Suprapubic skin (tissue), 4 donors: ENCODE data around the gene YWHAQ.

Source experiments
- POLR2A ChIP-seq, 2 donors: fragments of 450-650 bp; IDR thresholded peaks; one replicate each; pipeline ENCODE4 v1.6.1; 2017; ENCODE audit warnings: antibody characterized with exemption in 2 of 2, mild to moderate bottlenecking in 2 of 2, moderate library complexity in 2 of 2
- POLR2AphosphoS5 ChIP-seq, 3 donors: sonication (generic); formaldehyde crosslinking; IDR thresholded peaks; one replicate each; pipeline ENCODE4 v1.6.1; 2017; ENCODE audit warnings: antibody characterized with exemption in 3 of 3
- TF ChIP-seq, protein P1 (sequence below), 2 donors: fragments of 200-600 bp in 1 of 2; fragments of 450-650 bp in 1 of 2; sonication (generic) in 1 of 2; IDR thresholded peaks; one replicate each; pipeline ENCODE4 v1.5.1; 2016 to 2019; ENCODE audit warnings: antibody characterized with exemption in 2 of 2, mild to moderate bottlenecking in 1 of 2, moderate library complexity in 1 of 2

DNA sequence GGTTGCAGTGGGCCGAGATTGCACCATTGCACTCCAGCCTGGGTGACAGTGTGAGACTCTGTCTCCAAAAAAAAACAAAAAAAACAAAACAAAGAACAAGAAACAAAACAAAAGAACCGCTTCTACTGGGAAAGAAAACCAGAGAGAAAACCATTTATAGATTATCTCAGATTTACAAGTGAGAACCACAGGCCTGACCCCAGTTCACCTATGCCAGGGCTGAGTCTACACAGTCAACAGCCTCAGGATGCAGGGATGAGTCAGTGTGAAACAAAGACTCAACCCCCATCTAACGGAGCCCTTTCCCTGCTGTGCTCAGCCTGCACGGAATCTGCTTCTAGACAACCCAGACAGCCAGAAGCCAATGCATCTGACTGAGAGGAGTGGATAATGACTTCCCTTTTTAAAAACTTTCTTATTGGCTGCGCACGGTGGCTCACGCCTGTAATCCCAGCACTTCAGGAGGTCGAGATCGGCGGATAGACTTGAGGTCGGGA, 25.5 kb upstream of the YWHAQ start:
- TF ChIP-seq, protein P1, sequence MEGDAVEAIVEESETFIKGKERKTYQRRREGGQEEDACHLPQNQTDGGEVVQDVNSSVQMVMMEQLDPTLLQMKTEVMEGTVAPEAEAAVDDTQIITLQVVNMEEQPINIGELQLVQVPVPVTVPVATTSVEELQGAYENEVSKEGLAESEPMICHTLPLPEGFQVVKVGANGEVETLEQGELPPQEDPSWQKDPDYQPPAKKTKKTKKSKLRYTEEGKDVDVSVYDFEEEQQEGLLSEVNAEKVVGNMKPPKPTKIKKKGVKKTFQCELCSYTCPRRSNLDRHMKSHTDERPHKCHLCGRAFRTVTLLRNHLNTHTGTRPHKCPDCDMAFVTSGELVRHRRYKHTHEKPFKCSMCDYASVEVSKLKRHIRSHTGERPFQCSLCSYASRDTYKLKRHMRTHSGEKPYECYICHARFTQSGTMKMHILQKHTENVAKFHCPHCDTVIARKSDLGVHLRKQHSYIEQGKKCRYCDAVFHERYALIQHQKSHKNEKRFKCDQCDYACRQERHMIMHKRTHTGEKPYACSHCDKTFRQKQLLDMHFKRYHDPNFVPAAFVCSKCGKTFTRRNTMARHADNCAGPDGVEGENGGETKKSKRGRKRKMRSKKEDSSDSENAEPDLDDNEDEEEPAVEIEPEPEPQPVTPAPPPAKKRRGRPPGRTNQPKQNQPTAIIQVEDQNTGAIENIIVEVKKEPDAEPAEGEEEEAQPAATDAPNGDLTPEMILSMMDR (IDR thresholded peaks at IDR 0.05): no peak
- TF ChIP-seq POLR2AphosphoS5 (IDR thresholded peaks at IDR 0.05): no peak
- no peak for TF ChIP-seq POLR2A (IDR thresholded peaks at IDR 0.05)
